Posterior vena cava (tissue), 2 donors: Measurements from ENCODE around the gene KCNMB2. TPM values are rescaled to one million over a fixed set of nuclear protein-coding genes. Genes with fewer than 3 reads are reported as not detected.
"Not testable (repeated sequence)": the region's sequence is repeated elsewhere in the genome, so short reads cannot be mapped to it uniquely, and the experiment has no call there.

Experiments
- DNase-seq: peaks from one replicate; pipeline ENCODE4 v3.0.0-alpha.2; 2020; ENCODE audit warnings: low spot score
- intact Hi-C, 2 donors: fragments of 100-400 bp; cut with DNase I; formaldehyde crosslinking; loops; one replicate each; pipeline versions ENCODE4 v1.14.1 to v1.14.2; 2022 to 2023
- long read RNA-seq, 2 donors: library from polyadenylated mRNA; unstranded; transcript quantifications; one replicate each; pipeline ENCODE4 v2.0.0, GENCODE V29; 2020 to 2021
- total RNA-seq, 2 donors: library from RNA; stranded (reverse); fragmentation: NEBNext Ultra II Directional; extraction: Animal tissue kit (Norgen Biotek cat#: 25700); gene quantifications; one replicate each; pipeline ENCODE4 v1.2.1, GENCODE V29; 2021
- donor health status: DM: yes; HTN: yes; CAD: no.
- donor health status: DM: yes; HTN: yes; CAD: no.

Gene KCNMB2
- total RNA-seq: not detected
- long read RNA-seq, donor 1, partial matches to known transcripts: 0 of 2 reads
- long read RNA-seq, donor 1, other reads (novel, unspliced or antisense): 2 of 2 reads
- long read RNA-seq, donor 2: 0 reads

- no peak for DNase-seq
- intact Hi-C loops: no loop called here
Measured at GRCh38 chr3:178536211-178537079, at the start of gene KCNMB2. Gene KCNMB2 (plus strand): TSS chr3:178536436.

DNA sequence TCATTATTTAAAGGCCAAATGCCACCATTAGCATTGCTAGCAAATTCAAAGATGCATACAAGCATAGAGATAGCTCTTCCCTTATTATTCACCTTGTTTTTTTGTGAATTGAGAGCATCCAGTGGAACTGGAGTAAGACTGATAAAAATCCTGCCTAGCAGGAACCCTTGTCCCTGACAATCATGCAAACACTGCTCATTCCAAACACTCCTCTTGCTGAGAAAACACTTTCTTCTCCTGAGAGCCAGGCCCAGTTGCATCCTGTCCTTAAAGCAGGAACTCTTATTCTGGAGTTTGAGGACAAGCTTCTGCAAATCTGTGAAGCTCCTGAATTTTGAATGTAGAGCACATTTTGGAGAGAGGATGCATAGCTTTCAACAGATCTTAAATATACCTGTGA lies 49.3 kb upstream of the KCNMB2 start:
- DNase-seq: no peak
- intact Hi-C loops: no loop called here

- no peak for DNase-seq
- intact Hi-C loops: no loop called here
Measured at GRCh38 chr3:178487752-178488151, 48.5 kb upstream of the KCNMB2 start.

GRCh38 chr3:178491751-178492150 lies 44.5 kb upstream of the KCNMB2 start:
- intact Hi-C loops: no loop called here
- no peak for DNase-seq

GRCh38 chr3:178492491-178492890 lies 43.7 kb upstream of the KCNMB2 start:
- intact Hi-C loops: no loop called here

DNA sequence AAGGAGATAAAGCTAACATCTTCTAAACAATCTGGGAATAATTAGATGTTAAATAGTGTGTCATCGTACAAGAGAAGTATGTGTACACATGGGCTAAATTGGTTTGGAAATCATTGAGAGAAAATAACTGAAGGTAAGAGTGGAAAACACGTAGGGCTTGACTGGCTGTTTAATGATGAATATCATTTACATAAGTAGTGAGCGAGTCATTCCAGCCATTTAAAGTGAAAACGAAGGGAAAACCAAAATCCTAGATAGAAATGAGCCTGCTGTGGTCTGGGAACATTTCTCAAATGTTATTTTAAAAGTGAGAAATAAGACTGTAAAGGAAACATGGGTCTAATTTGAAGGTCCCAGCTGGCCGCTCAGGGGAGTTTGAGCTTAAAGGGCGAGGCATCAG lies 41.9 kb upstream of the KCNMB2 start:
- intact Hi-C loops: no loop called here
- DNase-seq: no peak

More at GRCh38 chr3:178492491-178492890, 43.7 kb upstream of the KCNMB2 start:
- DNase-seq: no peak

- intact Hi-C loops: no loop called here
- DNase-seq: no peak
Measured at GRCh38 chr3:178496911-178497310, 39.3 kb upstream of the KCNMB2 start.

GRCh38 chr3:178498871-178499270 lies 37.4 kb upstream of the KCNMB2 start:
- no peak for DNase-seq
- intact Hi-C loops: no loop called here

DNA sequence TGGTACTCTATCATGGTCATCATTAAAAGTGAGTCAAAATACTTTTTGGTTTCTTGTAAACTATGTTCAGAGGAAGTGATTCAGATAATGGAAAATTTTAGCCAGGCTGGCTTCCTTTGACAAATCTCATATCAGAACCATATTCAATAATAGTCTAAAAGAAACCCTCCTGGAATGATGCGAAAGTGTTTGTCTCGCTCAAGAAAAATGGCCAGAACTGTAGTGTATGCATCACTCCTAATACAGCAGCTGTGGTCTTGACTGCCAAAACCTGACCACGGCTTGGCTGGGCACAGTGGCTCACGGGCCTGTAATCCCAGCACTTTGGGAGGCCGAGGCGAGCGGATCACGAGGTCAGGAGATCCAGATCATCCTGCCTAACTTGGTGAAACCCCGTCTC lies 35.6 kb upstream of the KCNMB2 start:
- intact Hi-C loops: no loop called here
- DNase-seq: no peak

DNA sequence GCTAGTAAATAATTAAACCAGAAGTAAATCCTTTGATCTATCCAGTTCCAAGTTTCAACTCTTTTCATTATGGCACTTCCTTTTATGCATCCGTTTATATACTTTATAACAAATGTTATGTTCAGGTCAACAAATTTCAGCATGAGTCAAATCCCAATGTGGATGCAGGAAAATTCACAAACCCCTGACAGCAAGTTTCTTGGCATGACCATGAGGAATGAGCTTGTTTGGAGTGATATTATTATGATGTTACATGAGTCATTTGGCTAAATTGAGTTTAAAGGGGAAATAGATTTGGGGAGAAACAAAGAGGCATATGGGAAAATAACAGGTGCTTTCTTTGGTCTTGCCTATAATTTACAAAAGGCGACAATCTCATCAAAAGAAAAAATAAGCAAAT lies 32.1 kb upstream of the KCNMB2 start:
- DNase-seq: no peak
- intact Hi-C loops: no loop called here

- no peak for DNase-seq
- intact Hi-C loops: no loop called here
Measured at GRCh38 chr3:178505832-178506231, 30.4 kb upstream of the KCNMB2 start.

DNA sequence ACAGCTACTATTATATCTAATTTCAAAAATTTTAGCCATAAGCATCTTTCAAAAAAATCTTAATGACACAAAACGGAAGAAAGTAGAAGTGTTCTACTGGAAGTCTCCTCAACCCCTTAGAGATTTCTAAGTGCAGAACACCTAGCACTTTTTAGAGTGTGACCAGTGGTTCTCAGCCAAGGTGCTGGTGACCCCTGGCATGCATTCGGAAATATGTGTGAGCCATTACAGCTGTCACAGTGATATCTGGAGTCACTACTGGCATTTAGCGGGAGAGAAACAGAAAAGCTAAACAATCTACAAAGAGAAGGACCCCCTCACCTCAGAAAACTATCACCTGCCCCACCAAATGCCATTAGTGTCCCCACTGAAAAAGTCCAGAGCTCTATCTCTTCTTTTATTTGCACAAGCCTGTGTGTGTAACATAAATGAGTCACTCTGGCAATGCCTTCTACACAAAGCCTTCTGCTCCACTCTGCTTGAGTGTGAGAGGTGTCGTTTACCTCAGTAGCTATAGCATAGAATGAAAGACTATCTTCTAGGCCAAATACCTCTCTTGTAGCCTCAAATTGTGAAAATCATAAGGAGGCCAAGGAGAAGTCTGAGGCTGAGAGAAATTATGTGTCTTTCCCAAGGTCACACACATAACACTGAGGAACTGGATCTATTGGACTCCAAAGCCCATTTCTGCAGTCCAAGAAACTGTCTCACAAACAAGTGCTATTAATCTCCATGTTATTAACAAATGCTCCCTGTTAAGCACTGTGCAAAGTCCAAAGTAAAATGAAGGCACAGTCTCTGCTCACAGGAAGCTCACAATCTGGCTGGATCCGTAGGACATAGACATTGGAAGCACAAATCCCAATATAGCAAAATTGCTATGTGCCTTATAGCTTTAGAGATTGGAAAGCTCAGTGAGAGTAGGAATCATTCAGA lies 28.5 kb upstream of the KCNMB2 start:
- intact Hi-C loops: no loop called here

GRCh38 chr3:178508443-178508825 lies 27.8 kb upstream of the KCNMB2 start:
- intact Hi-C loops: no loop called here
- DNase-seq: no peak

More for the DNA sequence above, 28.5 kb upstream of the KCNMB2 start:
- DNase-seq: no peak

- no peak for DNase-seq
- intact Hi-C loops: no loop called here
Measured at GRCh38 chr3:178510496-178510895, 25.7 kb upstream of the KCNMB2 start.

DNA sequence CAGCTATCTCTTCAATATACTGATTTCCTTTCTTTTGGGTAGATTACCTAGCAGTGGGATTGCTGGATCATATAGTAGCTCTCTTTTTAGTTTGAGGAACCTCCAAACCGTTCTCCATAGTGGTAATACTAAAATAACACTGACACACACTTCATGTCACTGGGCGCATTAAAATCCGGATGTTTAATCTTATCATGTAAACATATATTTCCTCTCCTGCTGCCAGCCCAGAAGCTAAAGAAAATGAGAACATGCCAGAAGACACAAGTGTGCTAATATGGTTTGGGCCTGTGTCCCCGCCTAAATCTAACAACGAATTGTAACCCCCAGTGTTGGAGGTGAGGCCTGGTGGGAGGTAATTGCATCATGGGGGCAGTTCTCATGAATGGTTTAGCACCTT lies 23.6 kb upstream of the KCNMB2 start:
- intact Hi-C loops: no loop called here

DNA sequence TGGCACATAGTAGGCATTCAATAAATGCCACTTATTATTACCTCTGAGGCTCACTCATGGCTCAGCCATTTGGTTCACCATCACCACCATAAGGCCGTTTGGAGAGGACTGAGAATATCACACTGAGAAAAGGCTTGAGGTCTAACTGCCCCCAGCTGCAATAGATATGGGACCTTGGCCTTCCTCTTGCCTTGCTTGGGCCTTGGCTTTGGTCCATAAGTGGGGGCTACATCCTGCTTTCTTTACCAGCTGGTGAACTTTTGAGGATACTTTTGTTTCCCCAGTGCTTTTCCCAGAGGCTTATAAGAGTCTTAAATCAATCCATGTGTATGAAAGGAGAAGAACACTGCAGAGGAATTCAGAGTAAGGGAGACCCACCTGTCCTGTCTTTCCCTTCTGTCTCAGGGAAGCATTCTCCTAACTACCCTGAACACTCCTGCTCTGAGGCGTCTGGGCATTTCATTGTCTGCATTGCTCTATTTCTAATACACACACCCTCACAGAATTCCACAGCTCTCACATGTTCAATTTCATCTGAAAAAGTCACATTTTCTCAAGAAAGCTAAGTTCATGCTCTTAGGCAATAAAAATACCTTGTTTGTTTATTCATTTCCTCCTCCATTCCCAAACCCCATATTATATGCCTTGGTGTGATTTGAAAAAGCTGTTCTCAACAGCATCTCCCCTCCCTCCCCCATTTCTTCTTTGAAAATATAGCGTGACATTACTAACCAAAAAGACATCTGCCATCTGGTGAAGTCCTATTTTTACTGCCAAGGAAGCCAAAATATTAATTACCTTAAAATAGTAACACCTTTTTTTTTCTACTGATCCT lies 22.5 kb upstream of the KCNMB2 start:
- intact Hi-C loops: no loop called here
- DNase-seq: no peak

More for the DNA sequence above, 23.6 kb upstream of the KCNMB2 start:
- no peak for DNase-seq

DNA sequence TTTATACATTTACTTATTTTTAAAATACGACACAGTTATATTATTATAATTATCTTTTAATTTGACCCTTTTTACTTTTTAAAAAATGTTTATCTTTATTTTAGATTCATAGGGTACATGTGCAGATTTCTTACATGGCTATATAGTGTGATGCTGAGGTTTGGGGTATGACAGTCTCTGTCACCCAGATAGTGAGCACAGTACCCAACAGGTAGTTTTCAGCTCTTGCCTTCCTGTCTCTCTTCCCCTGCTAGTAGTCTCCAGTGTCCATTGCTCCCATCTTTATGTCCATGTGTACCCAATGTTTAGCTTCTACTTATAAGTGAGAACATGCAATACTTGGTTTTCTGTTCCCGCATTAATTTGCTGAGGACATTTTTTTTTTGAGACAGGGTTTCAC lies 21.8 kb upstream of the KCNMB2 start:
- intact Hi-C loops: no loop called here
- no peak for DNase-seq

- intact Hi-C loops: loop anchor here in 1 of 2 donors (5.0 kb wide), 1 partner anchor 918 kb away; no protein-coding TSS in a partner anchor
Measured at GRCh38 chr3:178515076-178515744, 21.0 kb upstream of the KCNMB2 start.

More at GRCh38 chr3:178515076-178515744, 21.0 kb upstream of the KCNMB2 start:
- not testable (repeated sequence) for DNase-seq
